ENCODE data around the gene OR8S1. TPM values are rescaled to one million over a fixed set of nuclear protein-coding genes. Genes with fewer than 3 reads are reported as not detected.

OR8S1 gene, protein sequence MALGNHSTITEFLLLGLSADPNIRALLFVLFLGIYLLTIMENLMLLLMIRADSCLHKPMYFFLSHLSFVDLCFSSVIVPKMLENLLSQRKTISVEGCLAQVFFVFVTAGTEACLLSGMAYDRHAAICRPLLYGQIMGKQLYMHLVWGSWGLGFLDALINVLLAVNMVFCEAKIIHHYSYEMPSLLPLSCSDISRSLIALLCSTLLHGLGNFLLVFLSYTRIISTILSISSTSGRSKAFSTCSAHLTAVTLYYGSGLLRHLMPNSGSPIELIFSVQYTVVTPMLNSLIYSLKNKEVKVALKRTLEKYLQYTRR
- not detected in 2 replicates for total RNA-seq

DNA sequence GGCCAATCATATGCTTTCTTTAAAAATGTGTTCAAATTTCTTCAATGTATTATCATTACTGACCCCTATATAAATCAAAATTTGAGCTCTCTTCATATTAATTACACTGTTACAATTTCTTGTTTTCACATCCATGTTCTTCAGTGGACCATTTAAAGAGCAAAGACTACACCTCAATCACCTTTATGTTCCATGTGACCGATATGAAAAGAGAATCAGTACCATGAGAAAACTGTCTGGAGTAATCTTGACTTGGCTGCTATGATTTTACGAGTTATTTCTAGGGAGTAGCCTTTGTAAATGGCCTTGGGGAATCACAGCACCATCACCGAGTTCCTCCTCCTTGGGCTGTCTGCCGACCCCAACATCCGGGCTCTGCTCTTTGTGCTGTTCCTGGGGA is at the start of gene OR8S1:
OR8S1 (plus strand) TSS at position 301 of the 400 bp plus-strand sequence; CDS start at position 301, 0 bp downstream.

DNA sequence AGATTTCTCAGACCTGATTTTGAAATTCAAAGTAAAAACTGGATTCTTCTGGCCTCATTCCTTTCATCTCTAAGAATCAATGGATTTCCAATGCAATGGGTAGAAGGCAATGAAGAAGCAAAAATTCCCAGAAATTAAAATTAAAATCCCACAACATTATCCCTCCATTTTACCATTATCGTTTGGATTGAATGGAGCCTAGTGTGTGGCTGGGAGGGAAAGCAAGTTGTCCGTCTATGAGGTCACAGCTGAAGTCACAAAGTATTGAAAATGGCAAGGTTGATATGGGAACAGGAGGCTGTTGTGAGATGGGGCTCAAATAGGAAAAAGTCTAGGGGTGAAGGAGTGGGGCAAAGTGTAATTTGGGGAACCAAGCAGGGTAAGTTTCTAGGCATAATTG is 43.2 kb upstream of the OR8S1 start, which contains the start of gene C12orf54:
C12orf54 (plus strand) TSS at position 301 of the 400 bp plus-strand sequence. CDS start 799 bp downstream, outside the sequence.

DNA sequence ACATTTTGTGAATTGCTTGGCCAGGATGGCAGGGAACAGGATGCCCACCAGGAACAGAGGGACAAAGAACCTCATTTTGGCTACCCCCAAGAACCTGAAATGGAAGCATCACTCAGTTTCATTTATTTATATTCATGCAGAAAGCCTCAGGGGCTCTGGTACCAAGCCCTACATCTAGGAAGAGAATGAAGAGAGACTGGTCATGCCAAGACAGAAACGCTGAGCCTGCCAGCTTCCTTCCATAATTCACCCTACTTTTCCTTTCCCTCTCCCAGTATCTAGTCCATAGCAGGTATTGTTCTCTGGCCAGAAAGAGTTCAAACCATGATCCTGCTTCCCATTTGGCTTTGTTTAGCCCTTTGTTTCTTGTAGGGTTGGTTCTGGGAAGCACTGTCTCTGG is 44.5 kb downstream of the OR8S1 start, which contains the start of gene LALBA:
LALBA (minus strand) TSS at position 101 of the 400 bp plus-strand sequence; CDS start at position 75, 26 bp downstream.

Other genes with a start within 250 kb of the OR8S1 start
- gene ZNF641, start 174.7 kb upstream of the OR8S1 start, total RNA-seq, result 2.2 and 4.7 TPM in 2 replicates
- not detected in 2 replicates for gene ANP32D, start 53.1 kb upstream of the OR8S1 start, total RNA-seq
- gene C12orf54, start 43.1 kb upstream of the OR8S1 start, total RNA-seq, result not detected in 2 replicates
- not detected in 2 replicates for gene LALBA, start 44.4 kb downstream of the OR8S1 start, total RNA-seq
- gene KANSL2, start 156.6 kb downstream of the OR8S1 start, total RNA-seq, result 38.4 and 39.7 TPM in 2 replicates
- 19.3 and 24.4 TPM in 2 replicates for gene CCNT1, start 191.1 kb downstream of the OR8S1 start, total RNA-seq